Neural progenitor cell (in vitro differentiated cells): ENCODE results near the gene ARL8A. TPM values are rescaled to one million over a fixed set of nuclear protein-coding genes. Genes with fewer than 3 reads are reported as not detected.

Source experiments
- DNase-seq: peaks from one replicate; pipeline ENCODE4 v3.0.0-alpha.2; 2016; ENCODE audit warnings: low spot score
- H2AFZ ChIP-seq: fragments of 200-600 bp; sonication (generic); replicated peaks from 2 replicates; pipeline ENCODE4 v1.6.1; 2016; ENCODE audit warnings: antibody characterized with exemption
- H3F3A ChIP-seq: fragments of 200-600 bp; sonication (generic); 2 replicates; pipeline ENCODE4 v1.6.1; 2016; ENCODE audit warnings: antibody characterized with exemption, low read depth
- H3K27ac ChIP-seq: fragments of 200-600 bp; sonication (generic); 2 replicates; pipeline ENCODE4 v1.5.1; 2016; ENCODE audit warnings: mild to moderate bottlenecking
- H3K27me3 ChIP-seq: fragments of 200-600 bp; sonication (generic); 2 replicates; pipeline ENCODE4 v1.6.1; 2016; ENCODE audit warnings: mild to moderate bottlenecking, moderate library complexity
- H3K36me3 ChIP-seq: fragments of 200-600 bp; sonication (generic); 2 replicates; pipeline ENCODE4 v1.5.1; 2016
- H3K4me1 ChIP-seq: fragments of 200-600 bp; sonication (generic); 2 replicates; pipeline ENCODE4 v1.6.1; 2016; ENCODE audit warnings: mixed run types
- H3K4me2 ChIP-seq: fragments of 200-600 bp; sonication (generic); 2 replicates; pipeline ENCODE4 v1.6.1; 2016
- H3K4me3 ChIP-seq: fragments of 200-600 bp; sonication (generic); 2 replicates; pipeline ENCODE4 v1.5.1; 2016
- H3K79me2 ChIP-seq: fragments of 200-600 bp; sonication (generic); 2 replicates; pipeline ENCODE4 v1.6.1; 2016; ENCODE audit warnings: low read depth
- H3K9ac ChIP-seq: fragments of 200-600 bp; sonication (generic); 2 replicates; pipeline ENCODE4 v1.6.1; 2016
- H3K9me3 ChIP-seq: fragments of 200-600 bp; sonication (generic); 2 replicates; pipeline ENCODE4 v1.5.1; 2016; ENCODE audit warnings: low read depth
- H4K20me1 ChIP-seq: fragments of 200-600 bp; sonication (generic); 2 replicates; pipeline ENCODE4 v1.6.1; 2016; ENCODE audit warnings: low read depth
- H3K27ac Mint-ChIP-seq: 3 replicates; pipeline ENCODE4 v1.8.0; 2021; ENCODE audit warnings: mixed read lengths
- H3K27me3 Mint-ChIP-seq: 2 replicates; pipeline ENCODE4 v1.8.0; 2022; ENCODE audit warnings: low read depth, mild to moderate bottlenecking, inconsistent platforms, moderate library complexity, mixed read lengths; ENCODE audit not compliant: insufficient read depth
- H3K36me3 Mint-ChIP-seq: 3 replicates; pipeline ENCODE4 v1.8.0; 2021; ENCODE audit warnings: mixed read lengths
- H3K4me1 Mint-ChIP-seq: 3 replicates; pipeline ENCODE4 v1.8.0; 2021; ENCODE audit warnings: mixed read lengths
- H3K4me3 Mint-ChIP-seq: 3 replicates; pipeline ENCODE4 v1.8.0; 2021; ENCODE audit warnings: mild to moderate bottlenecking, moderate library complexity, mixed read lengths
- H3K9me3 Mint-ChIP-seq: 3 replicates; pipeline ENCODE4 v1.8.0; 2020; ENCODE audit warnings: mixed read lengths
- CTCF ChIP-seq: fragments of 200-600 bp; sonication (generic); IDR thresholded peaks from 2 replicates; pipeline ENCODE4 v1.5.1; 2017; ENCODE audit warnings: antibody characterized with exemption, mild to moderate bottlenecking
- EZH2 ChIP-seq: fragments of 200-600 bp; sonication (generic); IDR thresholded peaks from 2 replicates; pipeline ENCODE4 v1.6.1; 2017; ENCODE audit warnings: antibody characterized with exemption, mild to moderate bottlenecking, moderate library complexity
- EZH2phosphoT487 ChIP-seq: fragments of 200-600 bp; sonication (generic); IDR thresholded peaks from 2 replicates; pipeline ENCODE4 v1.6.1; 2017; ENCODE audit warnings: antibody characterized with exemption
- total RNA-seq: library from RNA; depleted of rRNA; stranded (reverse); fragments of >200 nt; gene quantifications from 2 replicates; pipeline ENCODE4 v1.2.3, GENCODE V29; 2015; ENCODE audit warnings: low replicate concordance

ARL8A gene
- total RNA-seq, 1 donor from 2014 or later, result 13.3 TPM

GRCh38 chr1:202134645-202135172 lies 9.8 kb downstream of the ARL8A start:
- Mint-ChIP-seq H3K27me3 (peaks cover 2% of the 10 kb centered on the region), H3K9me3 (no peaks in the 10 kb centered on the region), H3K36me3 (peaks cover 5% of the 10 kb centered on the region), H3K4me1 (peaks cover 12% of the 10 kb centered on the region), H3K4me3 (no peak overlapping the region), H3K27ac (no peak overlapping the region)
- TF ChIP-seq EZH2, result no peak
- TF ChIP-seq EZH2phosphoT487, result no peak
- no peak for TF ChIP-seq CTCF
- no peak for DNase-seq
- H3K27ac ChIP-seq, result no peak overlapping the region
- no peaks in the 10 kb centered on the region for H3K36me3 ChIP-seq
- H3K27me3 ChIP-seq, result no peaks in the 10 kb centered on the region
- no peaks in the 10 kb centered on the region for H3K4me1 ChIP-seq
- peaks cover 7% of the 10 kb centered on the region for H3K79me2 ChIP-seq
- no peak overlapping the region for H3K9ac ChIP-seq
- peaks cover 19% of the 10 kb centered on the region for H3F3A ChIP-seq
- H2AFZ ChIP-seq, result no peak overlapping the region
- H3K9me3 ChIP-seq, result no peaks in the 10 kb centered on the region
- no peak overlapping the region for H3K4me3 ChIP-seq
- H4K20me1 ChIP-seq, result peaks cover 20% of the 10 kb centered on the region
- H3K4me2 ChIP-seq, result no peak overlapping the region

GRCh38 chr1:202133989-202134388 lies 10.5 kb downstream of the ARL8A start:
- TF ChIP-seq EZH2phosphoT487 (no peak), EZH2 (no peak), CTCF (no peak)
- peaks cover 17% of the 10 kb centered on the region for H4K20me1 ChIP-seq

GRCh38 chr1:202133496-202133895 lies 11.0 kb downstream of the ARL8A start:
- H3K27me3 Mint-ChIP-seq, result peaks cover 4% of the 10 kb centered on the region
- Histone ChIP-seq H4K20me1 (peaks cover 14% of the 10 kb centered on the region), H3F3A (peaks cover 19% of the 10 kb centered on the region), H3K36me3 (no peaks in the 10 kb centered on the region), H3K9ac (no peak overlapping the region), H3K4me3 (no peak overlapping the region), H3K27ac (no peak overlapping the region), H3K79me2 (no peaks in the 10 kb centered on the region), H3K4me1 (no peaks in the 10 kb centered on the region), H2AFZ (no peak overlapping the region), H3K4me2 (no peak overlapping the region), H3K9me3 (no peaks in the 10 kb centered on the region), H3K27me3 (no peaks in the 10 kb centered on the region)
- no peaks in the 10 kb centered on the region for H3K9me3 Mint-ChIP-seq
- peaks cover 15% of the 10 kb centered on the region for H3K4me1 Mint-ChIP-seq
- H3K4me3 Mint-ChIP-seq, result no peak overlapping the region
- peaks cover 3% of the 10 kb centered on the region for H3K36me3 Mint-ChIP-seq
- TF ChIP-seq CTCF, result no peak
- no peak for TF ChIP-seq EZH2
- TF ChIP-seq EZH2phosphoT487, result no peak
- no peak overlapping the region for H3K27ac Mint-ChIP-seq
- DNase-seq, result no peak

More at GRCh38 chr1:202133989-202134388, 10.5 kb downstream of the ARL8A start:
- no peak overlapping the region for H3K9ac ChIP-seq
- Mint-ChIP-seq H3K9me3 (no peaks in the 10 kb centered on the region), H3K4me3 (no peak overlapping the region), H3K4me1 (peaks cover 16% of the 10 kb centered on the region), H3K27ac (no peak overlapping the region), H3K27me3 (peaks cover 2% of the 10 kb centered on the region), H3K36me3 (peaks cover 4% of the 10 kb centered on the region)
- H3K27me3 ChIP-seq, result no peaks in the 10 kb centered on the region
- H3K9me3 ChIP-seq, result no peaks in the 10 kb centered on the region
- no peak for DNase-seq
- H3F3A ChIP-seq, result peaks cover 19% of the 10 kb centered on the region
- no peak overlapping the region for H3K4me2 ChIP-seq
- no peak overlapping the region for H2AFZ ChIP-seq
- H3K4me1 ChIP-seq, result no peaks in the 10 kb centered on the region
- no peaks in the 10 kb centered on the region for H3K36me3 ChIP-seq
- H3K4me3 ChIP-seq, result no peak overlapping the region
- H3K27ac ChIP-seq, result no peak overlapping the region
- peaks cover 4% of the 10 kb centered on the region for H3K79me2 ChIP-seq
